ENCODE data around the gene ADGRA1. TPM values are rescaled to one million over a fixed set of nuclear protein-coding genes. Genes with fewer than 3 reads are reported as not detected.

ADGRA1 gene
- total RNA-seq, 4 donors from 2014 or later: not detected

DNA sequence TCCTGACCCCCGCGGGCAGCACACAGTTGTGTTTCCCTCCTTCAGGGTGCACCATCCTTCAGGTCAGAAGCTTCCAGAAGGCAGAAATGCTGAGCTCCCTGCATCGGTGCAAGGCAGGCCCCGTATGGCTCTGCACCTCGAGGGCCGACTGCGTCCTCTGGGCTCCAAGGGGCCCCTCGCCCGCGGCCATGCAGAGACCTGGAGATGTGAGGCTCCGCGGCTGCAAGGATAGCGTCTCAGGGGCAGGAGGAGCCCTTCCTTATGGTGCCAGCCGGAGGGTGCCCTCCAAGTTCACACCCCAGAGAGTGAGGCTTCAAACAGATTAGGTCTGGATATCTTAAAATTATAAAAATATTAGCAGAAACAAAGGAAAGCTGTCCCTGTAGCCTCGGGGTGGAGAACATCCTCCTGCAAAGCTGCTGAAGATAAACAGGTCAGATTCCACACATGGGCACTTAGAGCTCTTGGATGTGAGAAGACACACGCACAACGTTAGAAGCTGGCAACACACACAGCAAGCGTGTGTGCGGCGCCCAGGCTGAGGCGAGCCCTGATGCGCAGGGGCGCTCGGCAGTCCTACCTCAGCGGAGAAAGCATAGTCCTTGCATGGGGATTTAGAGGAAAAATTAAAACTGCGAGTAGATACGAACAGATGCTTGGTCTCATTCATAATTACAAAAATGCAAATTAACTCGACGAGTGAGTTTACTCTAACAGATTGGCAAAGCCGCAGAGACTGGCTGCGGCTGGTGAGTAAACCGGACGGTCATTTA, 92.7 kb downstream of the ADGRA1 start:
- TF ChIP-seq POLR2A (IDR thresholded peaks at IDR 0.05): no peak
- TF ChIP-seq, protein P1, sequence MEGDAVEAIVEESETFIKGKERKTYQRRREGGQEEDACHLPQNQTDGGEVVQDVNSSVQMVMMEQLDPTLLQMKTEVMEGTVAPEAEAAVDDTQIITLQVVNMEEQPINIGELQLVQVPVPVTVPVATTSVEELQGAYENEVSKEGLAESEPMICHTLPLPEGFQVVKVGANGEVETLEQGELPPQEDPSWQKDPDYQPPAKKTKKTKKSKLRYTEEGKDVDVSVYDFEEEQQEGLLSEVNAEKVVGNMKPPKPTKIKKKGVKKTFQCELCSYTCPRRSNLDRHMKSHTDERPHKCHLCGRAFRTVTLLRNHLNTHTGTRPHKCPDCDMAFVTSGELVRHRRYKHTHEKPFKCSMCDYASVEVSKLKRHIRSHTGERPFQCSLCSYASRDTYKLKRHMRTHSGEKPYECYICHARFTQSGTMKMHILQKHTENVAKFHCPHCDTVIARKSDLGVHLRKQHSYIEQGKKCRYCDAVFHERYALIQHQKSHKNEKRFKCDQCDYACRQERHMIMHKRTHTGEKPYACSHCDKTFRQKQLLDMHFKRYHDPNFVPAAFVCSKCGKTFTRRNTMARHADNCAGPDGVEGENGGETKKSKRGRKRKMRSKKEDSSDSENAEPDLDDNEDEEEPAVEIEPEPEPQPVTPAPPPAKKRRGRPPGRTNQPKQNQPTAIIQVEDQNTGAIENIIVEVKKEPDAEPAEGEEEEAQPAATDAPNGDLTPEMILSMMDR (IDR thresholded peaks at IDR 0.05): no peak

DNA sequence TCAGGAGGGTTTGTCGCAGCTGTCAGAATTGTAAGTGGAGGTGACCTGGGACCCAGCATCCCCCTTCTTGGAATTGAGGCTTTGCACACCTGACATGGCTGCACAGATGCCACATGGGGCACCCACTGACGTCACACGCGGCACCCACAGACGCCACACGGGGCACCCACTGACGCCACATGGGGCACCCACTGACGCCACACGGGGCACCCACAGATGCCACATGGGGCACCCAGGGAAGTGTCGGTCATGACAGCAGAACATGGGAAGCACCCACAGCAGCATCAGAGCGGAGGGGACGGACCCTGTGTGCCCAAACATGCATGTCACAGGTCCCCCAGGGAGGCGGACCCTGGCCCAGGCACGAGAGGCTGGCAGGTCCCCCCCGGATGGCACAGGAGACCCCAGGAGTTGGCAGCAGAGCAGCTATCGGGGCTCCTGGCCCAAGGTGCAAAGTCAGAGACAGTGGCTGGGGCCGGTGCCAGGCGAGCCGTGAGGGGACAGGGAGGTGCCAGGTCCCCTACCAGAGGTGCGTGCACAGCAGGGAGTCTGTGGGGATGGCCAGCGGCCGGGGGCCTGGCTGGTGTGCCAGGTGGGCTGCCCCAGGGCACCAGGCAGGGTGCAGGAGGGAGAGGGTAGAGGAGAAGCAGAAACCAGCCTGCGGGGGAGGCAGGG, 93.4 kb downstream of the ADGRA1 start:
- Histone ChIP-seq H3K4me3 (no peak overlapping the region), H3K27me3 (no peaks in the 10 kb centered on the region), H3K27ac (no peak overlapping the region), H3K4me1 (no peaks in the 10 kb centered on the region), H3K9me3 (no peaks in the 10 kb centered on the region), H3K36me3 (no peaks in the 10 kb centered on the region)
- no peak for DNase-seq
- TF ChIP-seq, protein P1 (IDR thresholded peaks at IDR 0.05): no peak
- no peak for TF ChIP-seq POLR2A (IDR thresholded peaks at IDR 0.05)

More for the DNA sequence above, 92.7 kb downstream of the ADGRA1 start:
- Histone ChIP-seq H3K36me3 (no peaks in the 10 kb centered on the region), H3K4me1 (no peaks in the 10 kb centered on the region), H3K27ac (no peak overlapping the region), H3K4me3 (no peak overlapping the region), H3K27me3 (no peaks in the 10 kb centered on the region), H3K9me3 (no peaks in the 10 kb centered on the region)
- DNase-seq: no peak

Other genes with a start within 250 kb of the ADGRA1 start
- not detected for gene CFAP46, start 145.4 kb upstream of the ADGRA1 start, total RNA-seq
- gene KNDC1, start 72.3 kb downstream of the ADGRA1 start, total RNA-seq: 1 to 10 TPM in 1 of 4 donors, under 1 TPM in 1, not detected in 2; 0.27 to 1.7 TPM
- gene UTF1, start 142.3 kb downstream of the ADGRA1 start, total RNA-seq: not detected
- under 1 TPM in 1 of 4 donors, not detected in 3; 0.54 TPM for gene VENTX, start 149.9 kb downstream of the ADGRA1 start, total RNA-seq
- 10 to 100 TPM in 1 of 4 donors, 1 to 10 TPM in 3; 5.4 to 12.4 (median 6.4) TPM for gene ADAM8, start 188.9 kb downstream of the ADGRA1 start, total RNA-seq
- 10 to 100 TPM; 40.1 to 85.0 (median 67.8) TPM for gene TUBGCP2, start 220.9 kb downstream of the ADGRA1 start, total RNA-seq
- gene ZNF511, start 221.0 kb downstream of the ADGRA1 start, total RNA-seq: 10 to 100 TPM; 25.7 to 42.9 (median 30.5) TPM
- gene CALY, start 249.0 kb downstream of the ADGRA1 start, total RNA-seq: 1 to 10 TPM in 2 of 4 donors, under 1 TPM in 1, not detected in 1; 0.88 to 1.6 (median 1.5) TPM